Measurements from ENCODE around the gene ZNF644. TPM values are rescaled to one million over a fixed set of nuclear protein-coding genes. Genes with fewer than 3 reads are reported as not detected.

The ZNF644 gene
- total RNA-seq, 1 donor from 2014 or later = 51.9 TPM

GRCh38 chr1:91026320-91026719 is 4.5 kb upstream of the ZNF644 start:
- no peak for DNase-seq
- H3K27ac ChIP-seq = no peak overlapping the region
- no peaks in the 10 kb centered on the region for H3K9me3 ChIP-seq
- no peak for ATAC-seq
- TF ChIP-seq CTCF (IDR thresholded peaks at IDR 0.05) = no peak
- peaks cover 9% of the 10 kb centered on the region for H3K4me1 ChIP-seq
- intact Hi-C loops (cut with DNase I) = no loop called here
- H3K36me3 ChIP-seq = no peaks in the 10 kb centered on the region
- H3K27me3 ChIP-seq = peaks cover 2% of the 10 kb centered on the region
- H3K4me3 ChIP-seq = no peak overlapping the region

GRCh38 chr1:91024481-91025119 is 2.8 kb upstream of the ZNF644 start:
- no peak for TF ChIP-seq CTCF (IDR thresholded peaks at IDR 0.05)
- peaks cover 20% of the 10 kb centered on the region for H3K4me1 ChIP-seq
- H3K4me3 ChIP-seq = no peak overlapping the region
- no peak for ATAC-seq
- no peaks in the 10 kb centered on the region for H3K36me3 ChIP-seq
- no peak overlapping the region for H3K27ac ChIP-seq
- no peaks in the 10 kb centered on the region for H3K9me3 ChIP-seq
- H3K27me3 ChIP-seq = no peaks in the 10 kb centered on the region
- intact Hi-C loops (cut with DNase I) = no loop called here
- DNase-seq = no peak

GRCh38 chr1:91022518-91022929 is 689 bp upstream of the ZNF644 start:
- no peaks in the 10 kb centered on the region for H3K27me3 ChIP-seq
- intact Hi-C loops (cut with DNase I) = no loop called here

GRCh38 chr1:91020967-91021685 is 709 bp downstream of the ZNF644 start:
- Histone ChIP-seq H3K4me3 (peak overlapping the region; percentile 85), H3K36me3 (no peaks in the 10 kb centered on the region), H3K9me3 (no peaks in the 10 kb centered on the region), H3K27me3 (no peaks in the 10 kb centered on the region), H3K4me1 (peaks cover 44% of the 10 kb centered on the region), H3K27ac (peak overlapping the region; percentile 100)
- DNase-seq (peak; percentile 83), ATAC-seq (peak; percentile 65)
- intact Hi-C loops (cut with DNase I) = no loop called here
- TF ChIP-seq CTCF (IDR thresholded peaks at IDR 0.05) = no peak

More at GRCh38 chr1:91022518-91022929, 689 bp upstream of the ZNF644 start:
- Histone ChIP-seq H3K4me1 (peaks cover 39% of the 10 kb centered on the region), H3K4me3 (peak overlapping the region; percentile 85), H3K9me3 (no peaks in the 10 kb centered on the region), H3K36me3 (no peaks in the 10 kb centered on the region), H3K27ac (peak overlapping the region; percentile 100)
- no peak for TF ChIP-seq CTCF (IDR thresholded peaks at IDR 0.05)
- no peak for ATAC-seq
- DNase-seq = no peak

GRCh38 chr1:91020486-91020885 is 1.3 kb downstream of the ZNF644 start:
- Histone ChIP-seq H3K27ac (no peak overlapping the region), H3K9me3 (no peaks in the 10 kb centered on the region), H3K4me1 (peaks cover 50% of the 10 kb centered on the region), H3K4me3 (peak overlapping the region; percentile 85), H3K36me3 (no peaks in the 10 kb centered on the region), H3K27me3 (no peaks in the 10 kb centered on the region)
- ATAC-seq (no peak), DNase-seq (no peak)
- intact Hi-C loops (cut with DNase I) = no loop called here
- no peak for TF ChIP-seq CTCF (IDR thresholded peaks at IDR 0.05)
